Measurements from ENCODE around the gene NAV2.

Gene NAV2

GRCh38 chr11:20022363-20023081 is 309.9 kb downstream of the NAV2 start:
- no peak for DNase-seq (ENCODE audit: low read depth in 2 of 2)

GRCh38 chr11:20023082-20023426 is 310.4 kb downstream of the NAV2 start:
- no peak for DNase-seq (ENCODE audit: low read depth in 2 of 2)

GRCh38 chr11:20024172-20024935 is 311.7 kb downstream of the NAV2 start:
- DNase-seq (ENCODE audit: low read depth in 2 of 2), result no peak

- DNase-seq (ENCODE audit: low read depth in 2 of 2), result no peak
Observed at GRCh38 chr11:20025332-20025840, 312.7 kb downstream of the NAV2 start.

- DNase-seq (ENCODE audit: low read depth in 2 of 2), result no peak
Observed at GRCh38 chr11:20026629-20027555, 314.3 kb downstream of the NAV2 start.

GRCh38 chr11:20027556-20028013 is 314.9 kb downstream of the NAV2 start:
- DNase-seq (ENCODE audit: low read depth in 2 of 2), result no peak

GRCh38 chr11:20029193-20029592 is 316.6 kb downstream of the NAV2 start:
- DNase-seq (ENCODE audit: low read depth in 2 of 2), result no peak

- DNase-seq (ENCODE audit: low read depth in 2 of 2), result no peak
Observed at GRCh38 chr11:20030472-20030871, 317.8 kb downstream of the NAV2 start.

GRCh38 chr11:20031155-20032001 is 318.7 kb downstream of the NAV2 start:
- DNase-seq (ENCODE audit: low read depth in 2 of 2), result no peak

- DNase-seq (ENCODE audit: low read depth in 2 of 2), result no peak
Observed at GRCh38 chr11:20032127-20032526, 319.5 kb downstream of the NAV2 start.

- DNase-seq (ENCODE audit: low read depth in 2 of 2), result no peak
Observed at GRCh38 chr11:20032577-20033260, 320.1 kb downstream of the NAV2 start.

GRCh38 chr11:20033806-20034205 is 321.2 kb downstream of the NAV2 start:
- DNase-seq (ENCODE audit: low read depth in 2 of 2), result no peak

- DNase-seq (ENCODE audit: low read depth in 2 of 2), result no peak
Observed at GRCh38 chr11:20034941-20035340, 322.3 kb downstream of the NAV2 start.

- no peak for DNase-seq (ENCODE audit: low read depth in 2 of 2)
Observed at GRCh38 chr11:20035375-20035700, 322.7 kb downstream of the NAV2 start.

GRCh38 chr11:20035701-20036601 is 323.3 kb downstream of the NAV2 start:
- DNase-seq (ENCODE audit: low read depth in 2 of 2), result no peak

GRCh38 chr11:20036626-20037335 is 324.1 kb downstream of the NAV2 start:
- DNase-seq (ENCODE audit: low read depth in 2 of 2), result no peak

- DNase-seq (ENCODE audit: low read depth in 2 of 2), result no peak
Observed at GRCh38 chr11:20037396-20038153, 324.9 kb downstream of the NAV2 start.

- no peak for DNase-seq (ENCODE audit: low read depth in 2 of 2)
Observed at GRCh38 chr11:20038412-20038811, 325.8 kb downstream of the NAV2 start.
